ENCODE measurements around the gene ARL10.

Gene ARL10

GRCh38 chr5:176414704-176415103 is 49.4 kb downstream of the ARL10 start:
- no peak for DNase-seq

- DNase-seq = no peak
These were observed 50.1 kb downstream of the ARL10 start for GRCh38 chr5:176415240-176415951.

GRCh38 chr5:176415952-176416924 is 51.0 kb downstream of the ARL10 start, which contains the start of gene CLTB:
CLTB (minus strand) TSS chr5:176416539; CDS start chr5:176416363, 176 bp downstream.
- peak; percentile 4 for DNase-seq

GRCh38 chr5:176416965-176417364 is 51.7 kb downstream of the ARL10 start:
- DNase-seq = no peak

- no peak for DNase-seq
These were observed 53.0 kb downstream of the ARL10 start for GRCh38 chr5:176418251-176418650.

- DNase-seq = no peak
These were observed 54.8 kb downstream of the ARL10 start for GRCh38 chr5:176420086-176420485.

GRCh38 chr5:176420972-176421544 is 55.8 kb downstream of the ARL10 start:
- DNase-seq = no peak

- DNase-seq = no peak
These were observed 58.9 kb downstream of the ARL10 start for GRCh38 chr5:176424181-176424580.

GRCh38 chr5:176425138-176425537 is 59.9 kb downstream of the ARL10 start:
- no peak for DNase-seq

GRCh38 chr5:176425791-176426190 is 60.5 kb downstream of the ARL10 start:
- no peak for DNase-seq

GRCh38 chr5:176426876-176427275 is 61.6 kb downstream of the ARL10 start:
- DNase-seq = no peak

- DNase-seq = no peak
These were observed 62.7 kb downstream of the ARL10 start for GRCh38 chr5:176427971-176428370.

- DNase-seq = no peak
These were observed 64.7 kb downstream of the ARL10 start for GRCh38 chr5:176429972-176430371.
